K562 (cell line): ENCODE measurements around the gene TMEM43.

Source experiments
- KLF1 ChIP-seq: fragments of 450-650 bp; IDR thresholded peaks from 2 replicates; pipeline ENCODE4 v1.6.1; 2016; ENCODE audit warnings: missing genetic modification characterization, missing compliant biosample characterization
- SMAD1 ChIP-seq: fragments of 150-350 bp; IDR thresholded peaks from 2 replicates; pipeline ENCODE4 v1.6.1; 2014; ENCODE audit warnings: low read length, low read depth; ENCODE audit not compliant: partially characterized antibody
- ZKSCAN3 ChIP-seq: fragments of 250-450 bp; sonication (Bioruptor Pico); IDR thresholded peaks from 2 replicates; pipeline ENCODE4 v1.4.0; 2020
- TF ChIP-seq, protein P1 (sequence below), 3 experiments: IDR thresholded peaks in 2 of 3; conservative IDR thresholded peaks in 1 of 3; 2 replicates each; pipeline ENCODE4 v1.5.1; 2011 to 2012; ENCODE audit warnings: low read length in 3 of 3, mild to moderate bottlenecking in 3 of 3, control low read depth in 2 of 3, improper control_type of control experiment in 1 of 3, inconsistent platforms in 1 of 3, low read depth in 1 of 3, mixed read lengths in 1 of 3, moderate library complexity in 1 of 3; ENCODE audit not compliant: insufficient read depth in 2 of 3

DNA sequence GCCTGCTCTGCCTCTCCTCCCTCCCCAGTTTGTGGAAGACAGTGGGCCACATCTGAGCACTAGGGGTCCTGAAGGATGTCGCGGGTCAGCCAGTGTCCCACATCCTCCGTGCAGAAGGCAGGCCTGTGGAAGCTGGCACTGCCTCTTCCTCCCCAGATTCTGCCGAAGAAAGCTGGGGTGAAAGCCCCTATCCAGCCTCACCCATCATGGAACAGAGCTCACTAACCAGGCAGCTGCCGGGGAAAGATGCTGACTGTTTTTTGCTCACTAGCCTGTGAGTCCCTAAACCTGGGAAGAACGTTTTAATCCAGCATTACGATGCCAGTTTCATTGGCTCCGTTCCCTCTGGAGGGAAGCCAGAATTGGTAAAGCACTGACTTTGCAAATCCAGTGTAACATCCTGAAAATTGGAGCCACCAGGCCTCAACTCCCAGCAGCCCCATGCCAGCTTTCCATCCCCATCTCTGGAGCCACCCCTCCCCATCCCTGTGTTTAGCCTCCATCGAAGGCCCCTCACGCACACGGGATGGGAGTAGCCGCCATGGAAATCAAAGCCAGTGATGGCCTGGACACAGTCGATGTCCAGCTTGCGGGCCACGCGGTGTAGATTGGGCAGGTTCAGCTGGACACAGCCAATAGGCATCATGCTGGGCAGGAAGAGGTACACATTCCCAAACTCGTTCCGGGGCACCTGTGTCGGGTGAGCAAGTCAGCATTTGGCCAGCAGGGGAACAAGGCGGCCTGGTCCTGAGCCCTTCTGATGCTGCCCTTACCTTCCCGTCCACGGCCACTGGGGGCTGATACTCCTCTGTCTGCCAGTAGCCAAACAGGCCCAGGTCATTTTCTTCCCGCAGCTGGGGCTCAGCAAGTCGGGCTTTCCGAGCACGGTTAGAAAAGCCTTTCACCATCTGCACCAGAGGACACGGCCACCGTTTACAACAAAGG, 23.5 kb downstream of the TMEM43 start:
- TF ChIP-seq SMAD1 (no peak), KLF1 (tag) (no peak), ZKSCAN3 (CRISPR knock-in tag) (no peak)
- TF ChIP-seq, protein P1, sequence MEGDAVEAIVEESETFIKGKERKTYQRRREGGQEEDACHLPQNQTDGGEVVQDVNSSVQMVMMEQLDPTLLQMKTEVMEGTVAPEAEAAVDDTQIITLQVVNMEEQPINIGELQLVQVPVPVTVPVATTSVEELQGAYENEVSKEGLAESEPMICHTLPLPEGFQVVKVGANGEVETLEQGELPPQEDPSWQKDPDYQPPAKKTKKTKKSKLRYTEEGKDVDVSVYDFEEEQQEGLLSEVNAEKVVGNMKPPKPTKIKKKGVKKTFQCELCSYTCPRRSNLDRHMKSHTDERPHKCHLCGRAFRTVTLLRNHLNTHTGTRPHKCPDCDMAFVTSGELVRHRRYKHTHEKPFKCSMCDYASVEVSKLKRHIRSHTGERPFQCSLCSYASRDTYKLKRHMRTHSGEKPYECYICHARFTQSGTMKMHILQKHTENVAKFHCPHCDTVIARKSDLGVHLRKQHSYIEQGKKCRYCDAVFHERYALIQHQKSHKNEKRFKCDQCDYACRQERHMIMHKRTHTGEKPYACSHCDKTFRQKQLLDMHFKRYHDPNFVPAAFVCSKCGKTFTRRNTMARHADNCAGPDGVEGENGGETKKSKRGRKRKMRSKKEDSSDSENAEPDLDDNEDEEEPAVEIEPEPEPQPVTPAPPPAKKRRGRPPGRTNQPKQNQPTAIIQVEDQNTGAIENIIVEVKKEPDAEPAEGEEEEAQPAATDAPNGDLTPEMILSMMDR (IDR thresholded peaks at IDR 0.05 in 2 of 3, conservative IDR thresholded peaks at IDR 0.05 in 1 of 3; ENCODE audit: insufficient read depth in 2 of 3, low read depth in 1 of 3, low read length in 3 of 3), result no peak
